HepG2 (cell line): Measurements from ENCODE around the gene CRIP1. TPM values are rescaled to one million over a fixed set of nuclear protein-coding genes. Genes with fewer than 3 reads are reported as not detected.

Source experiments
- CENPX ChIP-seq: sonication (generic); formaldehyde crosslinking; IDR thresholded peaks from 2 replicates; pipeline ENCODE4 v1.9.0; 2021; ENCODE audit warnings: mild to moderate bottlenecking, missing genetic modification reagents, moderate library complexity
- DZIP1 ChIP-seq: sonication (generic); formaldehyde crosslinking; IDR thresholded peaks from 2 replicates; pipeline ENCODE4 v1.5.0; 2020; ENCODE audit warnings: mild to moderate bottlenecking, missing genetic modification reagents
- FOXO4 ChIP-seq: sonication (generic); formaldehyde crosslinking; conservative IDR thresholded peaks from 2 replicates; pipeline ENCODE4 v1.8.1; 2023; ENCODE audit warnings: missing genetic modification reagents
- NFRKB ChIP-seq: fragments of 450-650 bp; IDR thresholded peaks from 2 replicates; pipeline ENCODE4 v1.6.1; 2017
- PAX8 ChIP-seq: sonication (generic); formaldehyde crosslinking; IDR thresholded peaks from 2 replicates; pipeline ENCODE4 v1.8.0; 2022; ENCODE audit warnings: mild to moderate bottlenecking, missing genetic modification reagents, borderline replicate concordance
- POLR2A ChIP-seq, 2 experiments: IDR thresholded peaks; 2 replicates each; pipeline ENCODE4 v1.6.1; 2011; ENCODE audit warnings: low read depth in 2 of 2, low read length in 2 of 2, mild to moderate bottlenecking in 1 of 2, moderate library complexity in 1 of 2; ENCODE audit not compliant: insufficient read depth in 1 of 2
- POLR2AphosphoS2 ChIP-seq: IDR thresholded peaks from 2 replicates; pipeline ENCODE4 v1.6.1; 2011; ENCODE audit warnings: low read depth, low read length, improper control_type of control experiment
- PRDM10 ChIP-seq: sonication (generic); formaldehyde crosslinking; IDR thresholded peaks from 2 replicates; pipeline ENCODE4 v1.4.0; 2020; ENCODE audit warnings: low read depth, missing genetic modification reagents
- RFX1 ChIP-seq: fragments of 450-650 bp; IDR thresholded peaks from 2 replicates; pipeline ENCODE4 v1.6.1; 2017
- RXRA ChIP-seq: sonication (generic); formaldehyde crosslinking; IDR thresholded peaks from 2 replicates; pipeline ENCODE4 v1.5.1; 2020; ENCODE audit warnings: missing genetic modification reagents
- SOX13 ChIP-seq, 3 experiments: fragments of 450-650 bp in 1 of 3; sonication (generic) in 1 of 3; formaldehyde crosslinking in 1 of 3; IDR thresholded peaks in 2 of 3; conservative IDR thresholded peaks in 1 of 3; 2 replicates each; pipeline versions ENCODE4 v1.5.0 to v1.6.1; 2016 to 2020; ENCODE audit warnings: antibody characterized with exemption in 1 of 3, mild to moderate bottlenecking in 1 of 3, missing compliant biosample characterization in 1 of 3, missing genetic modification reagents in 1 of 3, moderate library complexity in 1 of 3
- TCF12 ChIP-seq, 2 experiments: fragments of 450-650 bp in 1 of 2; sonication (generic) in 1 of 2; formaldehyde crosslinking in 1 of 2; IDR thresholded peaks; 2 replicates each; pipeline versions ENCODE4 v1.6.1 to v1.8.0; 2017 to 2022; ENCODE audit warnings: antibody characterized with exemption in 1 of 2, mild to moderate bottlenecking in 1 of 2, missing genetic modification reagents in 1 of 2, moderate library complexity in 1 of 2
- TMF1 ChIP-seq: sonication (generic); formaldehyde crosslinking; IDR thresholded peaks from 2 replicates; pipeline ENCODE4 v1.8.1; 2022; ENCODE audit warnings: low read depth, missing genetic modification reagents
- ZC3H13 ChIP-seq: sonication (generic); formaldehyde crosslinking; IDR thresholded peaks from 2 replicates; pipeline ENCODE4 v1.8.1; 2023; ENCODE audit warnings: mild to moderate bottlenecking, missing genetic modification reagents, moderate library complexity
- ZNF562 ChIP-seq: sonication (generic); formaldehyde crosslinking; IDR thresholded peaks from 2 replicates; pipeline ENCODE4 v1.8.0; 2022; ENCODE audit warnings: missing genetic modification reagents, borderline replicate concordance
- ZNF644 ChIP-seq: IDR thresholded peaks from 2 replicates; pipeline ENCODE4 v1.6.1; 2016; ENCODE audit warnings: low read depth
- ZNF737 ChIP-seq: sonication (generic); formaldehyde crosslinking; IDR thresholded peaks from 2 replicates; pipeline ENCODE4 v1.5.0; 2020; ENCODE audit warnings: missing genetic modification reagents, mild to moderate bottlenecking, borderline replicate concordance
- ZNF766 ChIP-seq: sonication (generic); formaldehyde crosslinking; IDR thresholded peaks from 2 replicates; pipeline ENCODE4 v1.5.0; 2020; ENCODE audit warnings: missing genetic modification reagents, borderline replicate concordance
- ZNF850 ChIP-seq: sonication (generic); formaldehyde crosslinking; conservative IDR thresholded peaks from 2 replicates; pipeline ENCODE4 v1.9.0; 2021; ENCODE audit warnings: mild to moderate bottlenecking, missing genetic modification reagents
- polyA plus RNA-seq, 8 experiments: library from polyadenylated mRNA; depleted of rRNA in 3 of 8; stranded (reverse) in 7 of 8; unstranded in 1 of 8; fragments of >200 nt; fragmentation: Illumina TruSeq in 4 of 8; extraction: Trizol in 4 of 8; gene quantifications; 2 replicates each; pipeline versions ENCODE4 v1.2.1 to v1.2.3, GENCODE V29; 2011 to 2016; ENCODE audit warnings: low read depth in 4 of 8, missing spikeins in 1 of 8, mixed read lengths in 1 of 8; ENCODE audit not compliant: insufficient read depth in 1 of 8
- total RNA-seq, 5 experiments: library from RNA; depleted of rRNA; stranded (reverse); fragments of >200 nt; fragmentation: Illumina TruSeq; extraction: Trizol; gene quantifications; 2 replicates each; pipeline ENCODE4 v1.2.3, GENCODE V29; 2016; ENCODE audit warnings: low read depth in 1 of 5

Gene CRIP1
- total and polyA plus RNA-seq, 2 of the 13 experiments (the other 11 are each of a cell fraction or from before 2014, with no cell fraction given), result 53.9 to 59.5 TPM

- TF ChIP-seq ZNF766, result no peak
- TF ChIP-seq POLR2AphosphoS2, result no peak
- TF ChIP-seq PAX8 (CRISPR knock-in tag), result no peak
- TF ChIP-seq TCF12 (IDR thresholded peaks at IDR 0.05), result no peak
- TF ChIP-seq TCF12 (CRISPR knock-in tag; IDR thresholded peaks at IDR 0.05), result no peak
- TF ChIP-seq ZNF850 (CRISPR knock-in tag), result no peak
- no peak for TF ChIP-seq ZNF644 (CRISPR knock-in tag)
- TF ChIP-seq ZC3H13, result no peak
- no peak for TF ChIP-seq ZNF737 (CRISPR knock-in tag)
- no peak for TF ChIP-seq CENPX
- TF ChIP-seq RFX1, result no peak
- peak; percentile 89 for TF ChIP-seq RXRA
- no peak; the same call in 1 of the 2 replicates for TF ChIP-seq TMF1 (CRISPR knock-in tag)
- TF ChIP-seq FOXO4 (CRISPR knock-in tag), result no peak
- TF ChIP-seq PRDM10 (CRISPR knock-in tag), result no peak
- TF ChIP-seq ZNF562 (CRISPR knock-in tag), result no peak
- no peak for TF ChIP-seq DZIP1 (CRISPR knock-in tag)
- no peak for TF ChIP-seq SOX13 (IDR thresholded peaks at IDR 0.05)
- peak in 1 of 2 experiments; percentile 71; a peak in 2 of 4 replicates for TF ChIP-seq SOX13 (CRISPR knock-in tag; conservative IDR thresholded peaks at IDR 0.05 in 1 of 2, IDR thresholded peaks at IDR 0.05 in 1 of 2)
- TF ChIP-seq NFRKB, result no peak
- TF ChIP-seq POLR2A (IDR thresholded peaks at IDR 0.05; ENCODE audit: insufficient read depth in 1 of 2, low read depth in 2 of 2, low read length in 2 of 2), result peak in 1 of 2 experiments; percentile 78; a peak in 2 of 4 replicates
Observed at GRCh38 chr14:105495990-105496830, 9.5 kb downstream of the CRIP1 start (continued).
